ENCODE results near the gene CYP46A1.

GRCh38 chr14:99731547-99732435 lies 47.7 kb downstream of the CYP46A1 start:
- TF ChIP-seq TAF1 (IDR thresholded peaks at IDR 0.05; ENCODE audit: borderline replicate concordance, insufficient read depth, low read length) (no peak), SIN3A (IDR thresholded peaks at IDR 0.05; ENCODE audit: borderline replicate concordance, insufficient read depth, low read length) (no peak), REST (IDR thresholded peaks at IDR 0.05; ENCODE audit: insufficient read depth in 1 of 2, low read depth in 2 of 2, low read length in 2 of 2) (no peak), POLR2AphosphoS5 (IDR thresholded peaks at IDR 0.05; ENCODE audit: low read depth, low read length) (no peak), FOXP2 (optimal IDR thresholded peaks at IDR 0.05; ENCODE audit: borderline replicate concordance, extremely low read depth, extremely low read length, insufficient read depth) (no peak)
